Ovary (tissue), 3 donors: ENCODE results near the gene FRMD4A.

ENCODE experiments used
- EP300 ChIP-seq: sonication (generic); formaldehyde crosslinking; IDR thresholded peaks from one replicate; pipeline ENCODE4 v1.6.1; 2017; ENCODE audit warnings: antibody characterized with exemption
- POLR2A ChIP-seq: fragments of 450-650 bp; IDR thresholded peaks from one replicate; pipeline ENCODE4 v1.6.1; 2017; ENCODE audit warnings: antibody characterized with exemption, mild to moderate bottlenecking, moderate library complexity
- TF ChIP-seq, protein P1 (sequence below), 3 donors: fragments of 450-650 bp in 2 of 3; fragments of 200-600 bp in 1 of 3; IDR thresholded peaks; one replicate each; pipeline versions ENCODE4 v1.5.1 to v1.8.0; 2016 to 2022; ENCODE audit warnings: antibody characterized with exemption in 3 of 3, mild to moderate bottlenecking in 1 of 3
- donor health status: DM: no; HTN: no; CAD: no.

GRCh38 chr10:14114791-14115190, 215.9 kb downstream of the FRMD4A start:
- TF ChIP-seq, protein P1, sequence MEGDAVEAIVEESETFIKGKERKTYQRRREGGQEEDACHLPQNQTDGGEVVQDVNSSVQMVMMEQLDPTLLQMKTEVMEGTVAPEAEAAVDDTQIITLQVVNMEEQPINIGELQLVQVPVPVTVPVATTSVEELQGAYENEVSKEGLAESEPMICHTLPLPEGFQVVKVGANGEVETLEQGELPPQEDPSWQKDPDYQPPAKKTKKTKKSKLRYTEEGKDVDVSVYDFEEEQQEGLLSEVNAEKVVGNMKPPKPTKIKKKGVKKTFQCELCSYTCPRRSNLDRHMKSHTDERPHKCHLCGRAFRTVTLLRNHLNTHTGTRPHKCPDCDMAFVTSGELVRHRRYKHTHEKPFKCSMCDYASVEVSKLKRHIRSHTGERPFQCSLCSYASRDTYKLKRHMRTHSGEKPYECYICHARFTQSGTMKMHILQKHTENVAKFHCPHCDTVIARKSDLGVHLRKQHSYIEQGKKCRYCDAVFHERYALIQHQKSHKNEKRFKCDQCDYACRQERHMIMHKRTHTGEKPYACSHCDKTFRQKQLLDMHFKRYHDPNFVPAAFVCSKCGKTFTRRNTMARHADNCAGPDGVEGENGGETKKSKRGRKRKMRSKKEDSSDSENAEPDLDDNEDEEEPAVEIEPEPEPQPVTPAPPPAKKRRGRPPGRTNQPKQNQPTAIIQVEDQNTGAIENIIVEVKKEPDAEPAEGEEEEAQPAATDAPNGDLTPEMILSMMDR (IDR thresholded peaks at IDR 0.05), result no peak
- no peak for TF ChIP-seq POLR2A
- no peak for TF ChIP-seq EP300
